NCI-H2227 treated with DMSO at 0.1 percent for 48 hours (cell line): ENCODE results near the gene FSCB.
"Not testable (repeated sequence)": the region's sequence is repeated elsewhere in the genome, so short reads cannot be mapped to it uniquely, and the experiment has no call there.

Experiments
- DNase-seq: peaks from one replicate; lab custom pipeline; 2025; lab: John Stamatoyannopoulos, UW

FSCB gene

GRCh38 chr14:44507183-44507582 is at the start of gene FSCB:
Gene FSCB, minus strand, starts transcription at chr14:44507283. Its CDS starts 296 bp downstream, at chr14:44506987.
- DNase-seq, result no peak

GRCh38 chr14:44531658-44532057 is 24.6 kb upstream of the FSCB start:
- no peak for DNase-seq

- DNase-seq, result no peak
These were observed 23.4 kb upstream of the FSCB start for GRCh38 chr14:44530475-44530874.

GRCh38 chr14:44529026-44529425 is 21.9 kb upstream of the FSCB start:
- DNase-seq, result no peak

GRCh38 chr14:44528180-44528579 is 21.1 kb upstream of the FSCB start:
- DNase-seq, result no peak

GRCh38 chr14:44525237-44525636 is 18.2 kb upstream of the FSCB start:
- no peak for DNase-seq

- DNase-seq, result not testable (repeated sequence)
These were observed 8.6 kb upstream of the FSCB start for GRCh38 chr14:44515668-44516067.

- DNase-seq, result no peak
These were observed 1.8 kb upstream of the FSCB start for GRCh38 chr14:44508834-44509233.

- no peak for DNase-seq
These were observed 1.5 kb downstream of the FSCB start for GRCh38 chr14:44505588-44505987.

- no peak for DNase-seq
These were observed 9.9 kb downstream of the FSCB start for GRCh38 chr14:44497148-44497547.

GRCh38 chr14:44494137-44494536 is 12.9 kb downstream of the FSCB start:
- no peak for DNase-seq

GRCh38 chr14:44490966-44491365 is 16.1 kb downstream of the FSCB start:
- DNase-seq, result no peak

GRCh38 chr14:44477953-44478352 is 29.1 kb downstream of the FSCB start:
- DNase-seq, result no peak

- DNase-seq, result no peak
These were observed 38.3 kb downstream of the FSCB start for GRCh38 chr14:44468771-44469170.

- DNase-seq, result no peak
These were observed 43.6 kb downstream of the FSCB start for GRCh38 chr14:44463356-44464004.

- no peak for DNase-seq
These were observed 44.7 kb downstream of the FSCB start for GRCh38 chr14:44462381-44462780.

GRCh38 chr14:44461811-44462210 is 45.3 kb downstream of the FSCB start:
- DNase-seq, result no peak
